ENCODE measurements around the gene SCD. TPM values are rescaled to one million over a fixed set of nuclear protein-coding genes. Genes with fewer than 3 reads are reported as not detected.

The SCD gene
- total and polyA plus RNA-seq, 3 donors from 2014 or later: 121 to 196 (median 147) TPM

DNA sequence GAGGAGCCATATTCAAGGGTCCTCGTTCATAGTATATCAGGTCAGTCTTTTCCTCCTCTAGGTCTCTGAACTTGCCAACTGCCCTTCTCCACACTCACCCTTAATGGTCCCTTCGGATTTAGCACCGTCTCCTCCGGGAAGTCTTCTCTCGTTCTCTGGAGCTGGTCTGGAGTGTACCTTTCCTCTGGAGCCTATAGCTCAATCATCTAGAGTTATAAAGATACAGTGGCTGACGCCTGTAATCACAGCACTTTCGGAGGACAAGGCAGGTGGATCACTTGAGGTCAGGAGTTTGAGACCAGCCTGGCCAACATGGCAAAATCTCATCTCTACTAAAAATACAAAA lies 4.4 kb upstream of the SCD start:
- Histone ChIP-seq H3K4me3 (no peak overlapping the region), H3K27me3 (no peaks in the 10 kb centered on the region), H3K27ac (no peak overlapping the region), H3K9me3 (no peaks in the 10 kb centered on the region), H3K36me3 (ENCODE audit: low read depth, missing control alignments) (no peaks in the 10 kb centered on the region), H3K4me1 (peaks cover 11% of the 10 kb centered on the region)
- no peak for DNase-seq
- intact Hi-C loops (cut with DNase I; ENCODE audit: low total_unique reads): loop anchor here (5.0 kb wide), 1 partner anchor 90 kb away; no protein-coding TSS in a partner anchor
- no peak for TF ChIP-seq POLR2A (IDR thresholded peaks at IDR 0.05)
- TF ChIP-seq, protein P1, sequence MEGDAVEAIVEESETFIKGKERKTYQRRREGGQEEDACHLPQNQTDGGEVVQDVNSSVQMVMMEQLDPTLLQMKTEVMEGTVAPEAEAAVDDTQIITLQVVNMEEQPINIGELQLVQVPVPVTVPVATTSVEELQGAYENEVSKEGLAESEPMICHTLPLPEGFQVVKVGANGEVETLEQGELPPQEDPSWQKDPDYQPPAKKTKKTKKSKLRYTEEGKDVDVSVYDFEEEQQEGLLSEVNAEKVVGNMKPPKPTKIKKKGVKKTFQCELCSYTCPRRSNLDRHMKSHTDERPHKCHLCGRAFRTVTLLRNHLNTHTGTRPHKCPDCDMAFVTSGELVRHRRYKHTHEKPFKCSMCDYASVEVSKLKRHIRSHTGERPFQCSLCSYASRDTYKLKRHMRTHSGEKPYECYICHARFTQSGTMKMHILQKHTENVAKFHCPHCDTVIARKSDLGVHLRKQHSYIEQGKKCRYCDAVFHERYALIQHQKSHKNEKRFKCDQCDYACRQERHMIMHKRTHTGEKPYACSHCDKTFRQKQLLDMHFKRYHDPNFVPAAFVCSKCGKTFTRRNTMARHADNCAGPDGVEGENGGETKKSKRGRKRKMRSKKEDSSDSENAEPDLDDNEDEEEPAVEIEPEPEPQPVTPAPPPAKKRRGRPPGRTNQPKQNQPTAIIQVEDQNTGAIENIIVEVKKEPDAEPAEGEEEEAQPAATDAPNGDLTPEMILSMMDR (IDR thresholded peaks at IDR 0.05): no peak
- WGBS, 2 donors: 87 to 91% methylated on average over 7 of the region's 7 CpGs

DNA sequence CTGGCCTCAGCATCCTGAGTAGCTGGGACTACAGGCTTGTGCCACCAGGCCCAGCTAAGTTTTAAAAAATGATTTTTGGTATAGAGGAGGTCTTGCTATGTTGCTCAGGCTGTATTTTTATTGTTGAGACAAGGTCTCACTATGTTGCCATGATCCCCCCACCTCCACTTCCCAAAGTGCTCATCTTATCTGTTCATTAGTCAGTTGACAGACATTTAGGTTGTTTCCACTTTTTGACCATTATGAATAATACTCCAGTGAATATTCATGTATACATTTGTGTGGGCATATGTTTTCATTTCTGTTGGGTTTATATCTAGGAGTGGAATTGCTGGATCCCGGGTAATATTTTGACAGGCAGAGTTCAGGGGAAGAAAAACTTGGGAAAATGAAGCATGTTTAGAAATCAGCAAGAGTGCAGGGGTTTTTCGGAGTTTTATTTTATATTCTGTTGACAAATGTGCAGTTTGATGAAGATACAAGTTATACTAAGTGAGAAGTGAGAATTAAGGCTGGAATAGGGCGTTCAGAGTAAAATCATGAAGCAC lies 2.7 kb upstream of the SCD start:
- intact Hi-C loops (cut with DNase I; ENCODE audit: low total_unique reads): loop anchor here (5.0 kb wide), 1 partner anchor 88 kb away; no protein-coding TSS in a partner anchor

DNA sequence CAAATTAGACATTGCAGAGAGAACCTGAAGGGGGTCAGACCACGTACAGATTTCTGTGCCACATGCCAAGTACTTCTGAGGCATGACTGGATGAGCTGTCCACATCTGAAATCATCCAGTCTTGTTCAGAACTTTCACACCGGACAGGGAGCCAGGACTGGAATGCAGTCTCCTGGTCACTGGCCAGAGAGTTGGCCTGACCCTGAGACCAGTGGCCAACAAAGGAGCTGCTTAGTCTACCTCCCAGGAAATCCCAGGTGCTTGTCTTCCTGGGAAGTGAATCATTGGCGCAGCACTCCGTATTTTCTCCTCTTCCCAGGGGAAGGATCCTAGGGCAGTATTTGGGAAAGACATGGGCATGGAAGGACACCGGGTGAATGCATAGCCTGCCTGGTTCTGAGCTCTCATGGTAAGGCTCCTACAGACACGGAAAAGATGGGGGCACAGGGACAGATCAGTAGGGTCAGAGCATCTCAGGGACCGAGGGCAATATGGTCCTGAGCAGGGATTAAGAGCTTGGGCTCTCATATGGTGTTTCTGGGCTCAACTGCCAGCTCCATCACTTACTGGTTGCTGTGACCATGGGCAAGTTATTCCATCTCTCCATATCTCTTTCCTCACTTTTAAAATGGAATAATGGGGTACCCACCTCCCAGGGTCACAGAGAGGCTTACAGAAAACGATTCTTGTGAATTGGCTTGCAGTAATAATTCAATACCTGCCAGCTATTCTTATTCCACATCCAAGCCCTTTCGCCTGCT lies 1.3 kb upstream of the SCD start:
- peak overlapping the region in 1 of 2 donors; percentile 58 for H3K27ac ChIP-seq
- no peaks in the 10 kb centered on the region for H3K9me3 ChIP-seq
- H3K4me1 ChIP-seq: peaks cover 11% of the 10 kb centered on the region
- 37 to 39% methylated on average over 9 of the region's 9 CpGs for WGBS, 2 donors
- intact Hi-C loops (cut with DNase I; ENCODE audit: low total_unique reads): no loop called here
- no peak for TF ChIP-seq POLR2A (IDR thresholded peaks at IDR 0.05)
- TF ChIP-seq, protein P1 (IDR thresholded peaks at IDR 0.05): no peak
- H3K27me3 ChIP-seq: no peaks in the 10 kb centered on the region
- peak; percentile 57 for DNase-seq
- H3K4me3 ChIP-seq: peak overlapping the region; percentile 58 to 80
- H3K36me3 ChIP-seq (ENCODE audit: low read depth, missing control alignments): no peaks in the 10 kb centered on the region

More for the DNA sequence above, 2.7 kb upstream of the SCD start:
- H3K9me3 ChIP-seq: no peaks in the 10 kb centered on the region
- H3K4me3 ChIP-seq: no peak overlapping the region
- no peak for DNase-seq
- H3K27ac ChIP-seq: no peak overlapping the region
- peaks cover 11% of the 10 kb centered on the region for H3K4me1 ChIP-seq
- 75 to 77% methylated on average over 3 of the region's 3 CpGs for WGBS, 2 donors
- no peaks in the 10 kb centered on the region for H3K36me3 ChIP-seq (ENCODE audit: low read depth, missing control alignments)
- no peaks in the 10 kb centered on the region for H3K27me3 ChIP-seq
- TF ChIP-seq, protein P1 (IDR thresholded peaks at IDR 0.05): no peak
- no peak for TF ChIP-seq POLR2A (IDR thresholded peaks at IDR 0.05)

DNA sequence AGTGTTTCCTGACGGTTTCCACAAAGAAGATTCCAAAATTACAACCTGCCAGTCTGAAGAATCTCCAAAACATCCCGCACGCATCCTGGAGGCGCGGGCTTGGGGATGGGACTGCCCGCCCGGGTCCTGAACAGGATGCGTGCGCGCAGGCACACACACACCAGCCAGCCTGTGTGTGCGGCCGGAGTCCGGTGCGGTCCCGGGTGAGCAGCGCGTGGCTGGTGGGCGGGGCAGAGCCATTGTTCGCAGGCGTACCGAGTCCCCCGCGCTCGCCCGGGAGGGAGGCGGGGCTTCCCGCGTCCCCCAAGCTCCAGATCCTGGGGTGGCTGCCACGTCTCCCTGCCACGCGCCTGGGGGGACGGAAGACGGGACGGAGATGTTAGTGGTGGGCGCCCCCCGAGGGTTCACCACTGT lies 675 bp upstream of the SCD start:
- peaks cover 11% of the 10 kb centered on the region for H3K4me1 ChIP-seq
- peak overlapping the region; percentile 58 to 80 for H3K4me3 ChIP-seq
- DNase-seq: peak; percentile 81
- H3K36me3 ChIP-seq (ENCODE audit: low read depth, missing control alignments): no peaks in the 10 kb centered on the region
- intact Hi-C loops (cut with DNase I; ENCODE audit: low total_unique reads): no loop called here
- H3K27ac ChIP-seq: peak overlapping the region; percentile 20 to 58
- no peaks in the 10 kb centered on the region for H3K27me3 ChIP-seq
- no peak for TF ChIP-seq POLR2A (IDR thresholded peaks at IDR 0.05)
- TF ChIP-seq, protein P1 (IDR thresholded peaks at IDR 0.05): no peak
- no peaks in the 10 kb centered on the region for H3K9me3 ChIP-seq
- WGBS, 2 donors: 0 to 3% methylated on average over 5 to 28 of the region's 36 CpGs

All from testis (tissue), 3 donors.